ENCODE measurements around the gene GABRB2. TPM values are rescaled to one million over a fixed set of nuclear protein-coding genes. Genes with fewer than 3 reads are reported as not detected.

Gene GABRB2
- total and polyA plus RNA-seq, 4 donors = 0.08 TPM; not detected in 3

- TF ChIP-seq GABPA (IDR thresholded peaks at IDR 0.05 in 1 of 2, conservative IDR thresholded peaks at IDR 0.05 in 1 of 2) (no peak), SP1 (IDR thresholded peaks at IDR 0.05) (no peak), CTCF (IDR thresholded peaks at IDR 0.05; ENCODE audit: low read depth, low read length, missing input control) (no peak), RXRA (IDR thresholded peaks at IDR 0.05) (no peak), FOXA1 (IDR thresholded peaks at IDR 0.05) (no peak), FOXA2 (IDR thresholded peaks at IDR 0.05) (no peak), YY1 (IDR thresholded peaks at IDR 0.05) (no peak), EGR1 (IDR thresholded peaks at IDR 0.05; ENCODE audit: low read depth in 2 of 2) (no peak), JUND (IDR thresholded peaks at IDR 0.05) (no peak), HNF4A (conservative IDR thresholded peaks at IDR 0.05) (no peak), RAD21 (IDR thresholded peaks at IDR 0.05) (no peak)
- Histone ChIP-seq H3K4me1 (ENCODE audit: control insufficient read depth in 4 of 4, insufficient read depth in 4 of 4, low read length in 3 of 4) (no peaks in the 10 kb centered on the region), H3K9ac (ENCODE audit: low read depth in 1 of 2, low read length in 2 of 2) (no peak overlapping the region), H3K9me3 (ENCODE audit: control insufficient read depth in 4 of 4, low read length in 3 of 4) (peaks cover 0 to 2% (median 0%) of the 10 kb centered on the region in 4 donors), H3K27me3 (ENCODE audit: control insufficient read depth in 4 of 4, insufficient read depth in 4 of 4, low read length in 3 of 4) (no peaks in the 10 kb centered on the region), H3K27ac (ENCODE audit: low read depth in 1 of 2, low read length in 2 of 2) (no peak overlapping the region), H3K4me3 (ENCODE audit: low read depth in 1 of 3, low read length in 3 of 3) (no peak overlapping the region), H3K36me3 (ENCODE audit: control insufficient read depth in 4 of 4, insufficient read depth in 3 of 4, low read depth in 1 of 4, low read length in 3 of 4) (no peaks in the 10 kb centered on the region)
- WGBS = 63% methylated on average over 2 of the region's 2 CpGs
- DNase-seq (ENCODE audit: low spot score) = no peak
Measured at GRCh38 chr5:161566081-161566480, 19.6 kb upstream of the GABRB2 start.

DNA sequence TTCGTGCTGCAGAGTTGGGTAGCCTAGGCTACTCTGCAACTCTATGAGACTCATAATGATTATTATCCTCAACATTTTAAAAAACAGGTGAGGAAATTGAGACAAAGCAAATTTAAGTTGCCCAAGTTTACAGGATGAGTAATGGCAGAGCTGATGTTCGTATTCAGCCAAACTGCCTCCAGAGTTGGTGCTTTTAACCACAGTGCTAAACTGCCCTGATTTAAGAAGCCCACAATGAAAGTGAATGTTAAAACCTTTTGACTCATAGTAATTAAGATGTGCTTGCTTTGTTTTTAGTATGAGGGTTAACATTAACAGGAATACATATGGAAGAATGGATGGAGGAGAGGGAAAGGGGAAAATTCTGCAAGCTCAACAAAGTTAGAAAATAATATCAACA lies 15.9 kb upstream of the GABRB2 start:
- Histone ChIP-seq H3K36me3 (ENCODE audit: control insufficient read depth in 4 of 4, insufficient read depth in 3 of 4, low read depth in 1 of 4, low read length in 3 of 4) (no peaks in the 10 kb centered on the region), H3K4me3 (ENCODE audit: low read depth in 1 of 3, low read length in 3 of 3) (no peak overlapping the region), H3K27ac (ENCODE audit: low read depth in 1 of 2, low read length in 2 of 2) (no peak overlapping the region), H3K4me1 (ENCODE audit: control insufficient read depth in 4 of 4, insufficient read depth in 4 of 4, low read length in 3 of 4) (no peaks in the 10 kb centered on the region), H3K9ac (ENCODE audit: low read depth in 1 of 2, low read length in 2 of 2) (no peak overlapping the region), H3K9me3 (ENCODE audit: control insufficient read depth in 4 of 4, low read length in 3 of 4) (peaks cover 0 to 2% (median 0%) of the 10 kb centered on the region in 4 donors), H3K27me3 (ENCODE audit: control insufficient read depth in 4 of 4, insufficient read depth in 4 of 4, low read length in 3 of 4) (no peaks in the 10 kb centered on the region)
- DNase-seq (ENCODE audit: low spot score) = no peak
- WGBS = 42% methylated on average over 2 of the region's 2 CpGs
- TF ChIP-seq HNF4G (IDR thresholded peaks at IDR 0.05) = no peak
- no peak for TF ChIP-seq EGR1 (IDR thresholded peaks at IDR 0.05; ENCODE audit: low read depth in 2 of 2)
- TF ChIP-seq YY1 (IDR thresholded peaks at IDR 0.05) = no peak
- TF ChIP-seq GABPA (IDR thresholded peaks at IDR 0.05 in 1 of 2, conservative IDR thresholded peaks at IDR 0.05 in 1 of 2) = no peak
- no peak for TF ChIP-seq RAD21 (IDR thresholded peaks at IDR 0.05)
- no peak for TF ChIP-seq CTCF (IDR thresholded peaks at IDR 0.05; ENCODE audit: low read depth, low read length, missing input control)
- no peak for TF ChIP-seq ATF3 (IDR thresholded peaks at IDR 0.05)
- TF ChIP-seq TAF1 (conservative IDR thresholded peaks at IDR 0.05) = no peak
- no peak for TF ChIP-seq RXRA (IDR thresholded peaks at IDR 0.05)
- no peak for TF ChIP-seq JUND (IDR thresholded peaks at IDR 0.05)
- TF ChIP-seq SP1 (IDR thresholded peaks at IDR 0.05) = no peak
- TF ChIP-seq NR2F2 (IDR thresholded peaks at IDR 0.05) = no peak
- TF ChIP-seq FOXA2 (IDR thresholded peaks at IDR 0.05) = no peak
- TF ChIP-seq HNF4A (conservative IDR thresholded peaks at IDR 0.05) = no peak
- TF ChIP-seq, protein P1, sequence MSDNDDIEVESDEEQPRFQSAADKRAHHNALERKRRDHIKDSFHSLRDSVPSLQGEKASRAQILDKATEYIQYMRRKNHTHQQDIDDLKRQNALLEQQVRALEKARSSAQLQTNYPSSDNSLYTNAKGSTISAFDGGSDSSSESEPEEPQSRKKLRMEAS (IDR thresholded peaks at IDR 0.05) = no peak
- no peak for TF ChIP-seq ZBTB33 (IDR thresholded peaks at IDR 0.05)
- TF ChIP-seq FOXA1 (IDR thresholded peaks at IDR 0.05) = no peak

Data from liver (tissue), 9 donors.